ENCODE results near the gene PRCC.
A peak's percentile ranks its signal among the peaks of the same experiment; 100 is the strongest.

Gene PRCC

GRCh38 chr1:156765666-156766065, 1.7 kb upstream of the PRCC start:
- no peak for DNase-seq

GRCh38 chr1:156766298-156767100, 836 bp upstream of the PRCC start:
- no peak for DNase-seq

DNA sequence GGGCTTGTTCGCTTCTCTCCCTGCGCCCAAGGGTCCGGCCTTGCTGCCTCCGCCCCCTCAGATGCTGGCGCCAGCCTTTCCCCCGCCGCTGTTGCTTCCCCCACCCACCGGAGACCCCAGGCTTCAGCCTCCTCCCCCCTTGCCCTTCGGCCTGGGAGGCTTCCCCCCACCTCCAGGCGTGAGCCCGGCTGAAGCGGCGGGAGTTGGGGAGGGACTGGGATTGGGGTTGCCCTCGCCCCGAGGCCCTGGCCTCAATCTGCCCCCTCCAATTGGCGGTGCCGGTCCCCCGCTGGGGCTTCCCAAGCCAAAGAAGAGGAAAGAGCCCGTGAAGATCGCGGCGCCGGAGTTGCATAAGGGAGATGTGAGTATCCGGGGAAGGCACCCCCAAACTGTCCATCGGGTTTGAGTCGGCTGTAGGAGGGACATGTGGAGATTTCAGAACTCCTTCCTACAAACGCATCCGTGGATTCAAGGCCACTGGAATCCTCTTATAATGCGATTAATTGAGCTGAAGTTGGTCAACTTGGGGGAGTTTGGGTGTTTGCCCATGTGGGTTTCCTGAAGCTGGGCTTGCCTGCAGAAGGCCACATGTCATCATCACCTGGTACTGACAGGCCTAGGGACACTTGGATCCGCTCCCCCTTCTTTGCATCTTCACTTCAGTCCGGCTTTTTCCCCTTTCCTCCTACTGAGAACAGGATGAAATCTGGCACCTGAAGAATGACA, 707 bp downstream of the PRCC start:
- no peak for DNase-seq

DNA sequence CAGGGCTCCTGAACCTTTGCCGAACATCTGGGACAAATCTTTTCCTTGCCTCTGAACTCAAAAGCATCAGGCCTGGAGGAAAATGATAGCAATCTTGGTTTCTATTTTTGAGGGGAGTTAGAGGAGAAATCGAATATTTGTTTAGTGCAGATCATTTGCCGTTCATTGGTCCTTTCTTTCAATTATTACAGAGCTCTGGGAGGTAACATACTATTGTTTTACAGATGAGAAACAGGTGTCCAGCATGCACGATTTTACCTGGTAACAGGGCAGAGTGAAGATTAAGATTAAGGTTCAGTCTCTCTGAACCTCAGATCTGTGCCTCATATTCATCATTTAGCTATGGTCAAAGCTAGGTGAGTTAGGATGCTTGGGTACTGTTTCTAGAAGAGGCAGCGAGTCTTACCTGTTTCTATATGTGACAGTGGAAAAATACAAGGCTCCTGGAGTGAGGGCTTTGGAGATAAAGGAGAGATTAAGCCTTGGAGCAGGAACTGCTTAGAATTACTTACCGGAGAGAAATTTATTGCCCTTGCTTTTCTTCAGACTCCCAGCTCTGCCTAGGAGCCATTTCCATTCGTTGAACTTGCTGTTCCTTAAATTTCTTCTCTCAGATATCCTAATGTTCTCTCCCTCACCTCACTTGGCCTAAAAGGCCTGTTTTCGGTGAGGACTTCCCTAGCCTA, 1.4 kb downstream of the PRCC start:
- DNase-seq, result no peak

- no peak for DNase-seq
Observed at GRCh38 chr1:156772222-156772621, 4.9 kb downstream of the PRCC start.

- no peak for DNase-seq
Observed at GRCh38 chr1:156772728-156773497, 5.6 kb downstream of the PRCC start.

DNA sequence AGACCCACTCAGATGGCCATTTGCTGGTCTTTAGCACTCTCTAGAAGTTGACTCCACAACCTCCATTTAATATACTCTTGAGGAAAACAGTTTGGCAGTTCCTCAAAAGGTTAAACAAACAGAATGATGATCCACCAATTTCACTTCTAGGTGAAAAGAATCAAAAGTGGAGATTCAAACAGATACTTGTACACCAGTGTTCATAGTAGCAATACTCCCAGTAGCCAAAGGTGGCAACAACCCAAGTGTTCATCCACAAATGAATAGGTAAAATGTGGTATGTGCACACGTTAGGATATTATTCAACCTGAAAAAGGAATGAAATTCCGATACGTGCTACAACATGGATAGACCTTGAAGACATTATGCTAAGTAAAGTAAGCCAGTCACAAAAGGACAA, 6.3 kb downstream of the PRCC start:
- DNase-seq, result no peak

- DNase-seq, result no peak
Observed at GRCh38 chr1:156775799-156776198, 8.5 kb downstream of the PRCC start.

DNA sequence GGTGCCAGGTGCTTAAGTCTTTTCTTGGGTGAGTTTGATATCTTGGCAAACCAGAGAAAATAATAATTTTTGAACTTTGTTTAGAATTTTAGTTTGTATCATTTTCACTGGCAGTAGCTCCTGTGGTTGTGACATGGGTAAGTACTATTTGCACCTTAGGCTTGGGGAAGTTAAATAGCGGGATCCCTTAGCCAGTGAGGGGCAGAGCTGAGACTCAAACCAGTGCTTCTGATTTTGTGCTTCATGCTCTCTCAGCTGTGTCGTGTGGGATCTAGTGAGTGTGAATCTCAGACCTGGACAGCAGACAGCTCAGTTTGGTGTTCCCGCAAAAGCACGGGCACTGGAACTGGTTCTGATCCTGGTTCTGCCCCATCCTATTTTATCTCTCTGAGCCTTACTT, 9.6 kb downstream of the PRCC start:
- no peak for DNase-seq

- no peak for DNase-seq
Observed at GRCh38 chr1:156777573-156777972, 10.2 kb downstream of the PRCC start.

DNA sequence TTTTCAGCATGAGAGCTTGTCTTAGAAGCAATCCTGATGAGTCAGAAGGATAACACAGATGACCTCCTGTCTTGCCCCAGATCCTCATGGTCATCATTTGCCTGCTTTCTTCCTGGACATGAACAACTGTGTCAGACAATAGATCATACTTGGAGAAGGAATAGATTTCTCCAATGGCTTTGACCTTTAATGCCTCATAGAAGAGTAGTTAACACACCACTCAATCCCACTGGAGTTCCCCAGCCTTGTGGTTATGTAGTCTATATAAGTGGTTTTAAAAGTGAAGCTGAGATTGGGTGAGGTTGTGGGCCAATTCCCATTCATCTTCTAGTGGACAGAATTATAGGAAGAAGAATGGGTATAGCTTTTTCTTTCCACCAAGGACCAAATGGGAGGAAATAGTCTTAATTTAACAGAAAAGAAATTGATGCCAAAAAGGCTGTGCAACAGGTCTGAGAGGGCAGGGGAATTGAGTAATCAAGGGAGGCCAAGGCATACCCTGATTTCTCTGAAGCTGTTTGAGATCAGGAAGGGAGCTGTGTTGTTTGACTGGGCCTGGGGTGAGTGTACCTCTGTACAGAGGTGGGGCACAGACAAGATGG, 14.4 kb downstream of the PRCC start:
- no peak for DNase-seq

DNA sequence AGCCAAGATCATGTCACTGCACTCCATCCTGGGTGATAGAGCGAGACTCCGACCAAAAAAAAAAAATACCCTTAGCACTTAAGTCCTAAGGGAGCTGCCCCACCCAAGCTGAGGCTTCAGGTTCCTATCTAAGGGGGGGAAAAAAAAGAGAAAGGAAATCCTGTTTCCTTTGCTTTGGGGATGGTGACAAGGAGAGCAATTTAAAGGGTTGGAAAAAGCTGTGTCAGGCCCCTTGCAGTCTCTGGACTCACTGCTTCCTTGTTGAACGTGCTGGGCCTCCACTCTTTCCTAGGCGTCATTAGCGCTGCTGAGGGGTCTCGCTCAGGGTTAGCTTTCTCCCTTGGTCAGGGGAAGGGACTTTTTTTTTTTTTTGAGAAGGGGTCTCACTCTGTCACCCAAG, 18.1 kb downstream of the PRCC start:
- DNase-seq, result no peak

DNA sequence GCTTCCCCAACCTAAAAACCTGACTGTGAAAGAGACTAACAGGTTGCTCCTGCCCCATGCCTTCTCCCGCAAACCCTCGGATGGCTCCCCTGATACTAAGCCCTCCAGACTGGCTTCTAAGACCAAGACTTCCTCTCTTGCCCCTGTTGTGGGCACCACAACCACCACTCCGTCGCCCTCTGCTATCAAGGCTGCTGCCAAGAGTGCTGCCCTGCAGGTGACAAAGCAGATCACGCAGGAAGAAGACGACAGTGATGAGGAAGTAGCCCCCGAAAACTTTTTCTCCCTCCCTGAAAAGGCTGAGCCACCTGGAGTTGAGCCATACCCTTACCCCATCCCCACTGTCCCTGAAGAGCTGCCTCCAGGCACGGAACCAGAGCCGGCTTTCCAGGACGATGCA, 19.3 kb downstream of the PRCC start:
- no peak for DNase-seq

DNA sequence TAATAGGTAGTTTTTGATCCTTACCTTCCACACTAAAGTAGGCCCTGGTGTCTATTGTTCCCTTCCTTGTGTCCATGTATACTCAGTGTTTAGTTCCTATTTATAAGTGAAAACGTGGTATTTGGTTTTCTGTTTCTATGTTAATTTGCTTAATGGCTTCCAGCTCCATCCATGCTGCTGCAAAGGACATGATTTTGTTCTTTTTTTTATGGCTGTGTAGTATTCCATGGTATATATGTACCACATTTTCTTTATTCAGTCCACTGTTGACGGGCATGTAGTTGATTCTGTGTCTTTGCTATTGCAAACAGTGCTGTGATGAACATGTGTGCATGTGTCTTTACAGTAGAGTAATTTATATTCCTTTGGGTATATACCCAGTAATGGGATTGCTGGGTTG, 20.8 kb downstream of the PRCC start:
- no peak for DNase-seq

DNA sequence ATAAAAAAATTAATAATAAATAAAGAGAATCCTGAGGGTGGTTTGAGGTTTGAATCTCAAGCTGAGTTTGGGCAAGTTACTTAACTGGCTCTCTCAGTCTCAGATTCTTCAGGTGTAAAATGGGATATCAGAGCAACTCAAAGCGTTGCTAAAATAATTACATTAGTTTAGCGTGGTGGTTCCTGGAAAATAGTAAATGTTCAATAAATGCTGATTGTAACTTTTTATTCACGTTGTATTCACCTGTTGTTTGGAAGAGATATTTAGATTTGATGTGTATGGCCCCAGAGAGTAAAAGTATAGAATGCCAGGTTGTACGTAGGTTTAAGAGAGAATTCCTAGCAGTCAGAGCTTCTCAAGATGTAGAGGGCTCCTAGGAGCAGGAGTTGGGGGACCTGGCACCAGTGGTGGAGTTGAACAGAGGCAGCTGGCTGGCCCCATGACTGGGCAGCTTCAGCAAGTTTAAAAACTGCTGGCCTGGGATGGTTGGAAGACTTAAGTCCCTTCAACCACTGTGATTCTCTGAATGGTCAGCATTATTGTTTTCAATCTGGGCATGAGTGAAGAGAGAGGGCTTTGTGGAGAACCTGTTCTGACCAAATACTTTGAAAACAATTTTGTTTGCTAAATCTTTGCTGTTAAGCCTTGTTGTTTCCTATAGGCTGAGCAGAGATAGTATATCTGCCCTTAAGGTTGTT, 22.4 kb downstream of the PRCC start:
- DNase-seq, result no peak

- no peak for DNase-seq
Observed at GRCh38 chr1:156794506-156795373, 27.4 kb downstream of the PRCC start.

DNA sequence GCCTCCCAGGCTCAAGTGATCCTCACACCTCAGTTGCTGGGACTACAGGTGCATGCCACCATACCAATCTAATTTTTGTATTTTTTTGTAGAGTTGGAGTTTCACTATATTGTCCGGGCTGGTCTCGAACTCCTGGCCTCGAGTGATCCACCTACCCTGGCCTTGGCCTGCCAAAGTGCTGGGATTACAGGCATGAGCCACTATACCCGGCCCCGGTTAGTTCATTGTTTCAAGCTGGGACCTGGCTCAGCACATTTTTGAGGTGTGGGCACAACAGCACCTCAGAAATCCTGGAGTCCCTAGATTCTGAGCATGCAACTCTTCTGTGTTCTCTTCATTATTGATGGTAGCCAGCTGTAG, 28.0 kb downstream of the PRCC start:
- no peak for DNase-seq

GRCh38 chr1:156795787-156796186, 28.5 kb downstream of the PRCC start:
- no peak for DNase-seq

DNA sequence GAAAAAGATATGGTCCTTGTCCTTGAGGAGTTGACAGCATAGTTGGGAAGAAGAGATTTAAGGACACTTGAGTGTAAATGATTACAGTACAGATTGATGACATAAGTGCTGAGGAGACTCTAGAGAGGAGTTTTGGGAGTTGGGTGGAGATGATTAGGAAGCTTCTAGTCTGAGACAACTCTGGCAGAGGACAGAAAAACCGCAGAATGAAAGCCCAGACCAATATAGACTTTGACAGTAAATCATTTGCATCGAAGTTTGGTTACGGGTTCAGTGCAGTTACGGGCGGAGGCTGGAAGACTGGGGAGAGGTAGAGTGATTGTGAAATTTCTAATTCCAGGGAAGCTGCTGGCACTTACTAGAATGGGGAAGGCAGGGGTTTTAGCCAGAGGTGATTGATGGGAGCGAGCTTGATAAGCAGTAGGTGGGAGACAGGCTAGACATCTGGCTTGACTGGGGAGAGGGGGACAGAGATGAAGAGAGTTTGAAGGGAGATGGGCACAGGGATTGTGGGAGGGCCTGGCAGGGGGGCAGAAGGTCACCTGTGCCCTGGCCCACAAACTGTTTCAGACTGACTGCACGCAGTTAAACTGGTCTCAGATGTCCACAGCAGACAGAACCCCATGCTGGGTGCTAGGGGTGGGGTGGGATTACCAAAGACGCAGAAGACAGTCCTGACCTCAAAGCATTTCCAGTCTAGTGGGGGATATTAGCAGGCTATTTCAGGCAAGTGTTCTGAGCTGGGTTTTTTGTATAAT, 29.2 kb downstream of the PRCC start:
- no peak for DNase-seq

- peak in 3 of 4 experiments; percentile 11 to 36 (median 31) for DNase-seq
Observed at GRCh38 chr1:156797212-156797871, 30.0 kb downstream of the PRCC start.

Measured in activated CD4-positive, CD25-positive, alpha-beta regulatory T cell (primary cell).